M059J (cell line): ENCODE results near the gene HMGCLL1. TPM values are rescaled to one million over a fixed set of nuclear protein-coding genes. Genes with fewer than 3 reads are reported as not detected.

Experiments used
- DNase-seq: peaks from one replicate; pipeline ENCODE4 v3.0.0-alpha.2; 2012; ENCODE audit warnings: low read depth
- total RNA-seq: library from RNA; depleted of rRNA; stranded (reverse); fragments of >200 nt; shearing (Covaris generic); gene quantifications from 2 replicates; pipeline ENCODE4 v1.2.3, GENCODE V29; 2014

Gene HMGCLL1
- total RNA-seq, 1 experiment from 2014 or later: 0.20 TPM

GRCh38 chr6:55443238-55444134, 135.5 kb downstream of the HMGCLL1 start:
- DNase-seq: peak; percentile 7

GRCh38 chr6:55438203-55438602, 140.8 kb downstream of the HMGCLL1 start:
- peak; percentile 26 for DNase-seq

- no peak for DNase-seq
These were observed 141.9 kb downstream of the HMGCLL1 start for GRCh38 chr6:55437141-55437540.

- peak; percentile 44 for DNase-seq
These were observed 145.4 kb downstream of the HMGCLL1 start for GRCh38 chr6:55433446-55434130.

GRCh38 chr6:55423933-55424332, 155.1 kb downstream of the HMGCLL1 start:
- DNase-seq: no peak

GRCh38 chr6:55410674-55411073, 168.3 kb downstream of the HMGCLL1 start:
- no peak for DNase-seq

- peak; percentile 47 for DNase-seq
These were observed 173.3 kb downstream of the HMGCLL1 start for GRCh38 chr6:55405474-55406235.

GRCh38 chr6:55399351-55399750, 179.6 kb downstream of the HMGCLL1 start:
- DNase-seq: no peak

- peak; percentile 44 for DNase-seq
These were observed 181.0 kb downstream of the HMGCLL1 start for GRCh38 chr6:55397986-55398385.

- peak; percentile 20 for DNase-seq
These were observed 183.1 kb downstream of the HMGCLL1 start for GRCh38 chr6:55395871-55396270.

- no peak for DNase-seq
These were observed 190.8 kb downstream of the HMGCLL1 start for GRCh38 chr6:55388211-55388610.
